IPS-11a (cell line): ENCODE measurements around the gene RTEL1.
A peak's percentile ranks its signal among the peaks of the same experiment; 100 is the strongest.

Experiments
- H3K4me3 ChIP-seq: one replicate; pipeline ENCODE4 v1.5.1; 2013; ENCODE audit warnings: low read depth, low read length, control low read depth

Gene RTEL1

DNA sequence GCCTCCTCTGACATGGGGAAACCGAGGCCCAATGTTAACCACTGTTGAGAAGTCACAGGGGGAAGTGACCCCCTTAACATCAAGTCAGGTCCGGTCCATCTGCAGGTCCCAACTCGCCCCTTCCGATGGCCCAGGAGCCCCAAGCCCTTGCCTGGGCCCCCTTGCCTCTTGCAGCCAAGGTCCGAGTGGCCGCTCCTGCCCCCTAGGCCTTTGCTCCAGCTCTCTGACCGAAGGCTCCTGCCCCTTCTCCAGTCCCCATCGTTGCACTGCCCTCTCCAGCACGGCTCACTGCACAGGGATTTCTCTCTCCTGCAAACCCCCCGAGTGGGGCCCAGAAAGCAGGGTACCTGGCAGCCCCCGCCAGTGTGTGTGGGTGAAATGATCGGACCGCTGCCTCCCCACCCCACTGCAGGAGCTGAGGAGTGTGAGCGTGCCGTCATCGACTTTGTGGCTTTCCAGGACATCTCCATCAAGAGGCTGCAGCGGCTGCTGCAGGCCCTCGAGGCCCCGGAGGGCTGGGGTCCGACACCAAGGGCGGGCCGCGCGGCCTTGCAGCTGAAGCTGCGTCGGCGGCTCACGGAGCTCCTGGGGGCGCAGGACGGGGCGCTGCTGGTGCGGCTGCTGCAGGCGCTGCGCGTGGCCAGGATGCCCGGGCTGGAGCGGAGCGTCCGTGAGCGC is 39.9 kb downstream of the RTEL1 start:
- H3K4me3 ChIP-seq, result no peak overlapping the region

GRCh38 chr20:63698739-63699465 is 40.8 kb downstream of the RTEL1 start:
- no peak overlapping the region for H3K4me3 ChIP-seq

GRCh38 chr20:63699466-63700198 is 41.5 kb downstream of the RTEL1 start:
- H3K4me3 ChIP-seq, result no peak overlapping the region

DNA sequence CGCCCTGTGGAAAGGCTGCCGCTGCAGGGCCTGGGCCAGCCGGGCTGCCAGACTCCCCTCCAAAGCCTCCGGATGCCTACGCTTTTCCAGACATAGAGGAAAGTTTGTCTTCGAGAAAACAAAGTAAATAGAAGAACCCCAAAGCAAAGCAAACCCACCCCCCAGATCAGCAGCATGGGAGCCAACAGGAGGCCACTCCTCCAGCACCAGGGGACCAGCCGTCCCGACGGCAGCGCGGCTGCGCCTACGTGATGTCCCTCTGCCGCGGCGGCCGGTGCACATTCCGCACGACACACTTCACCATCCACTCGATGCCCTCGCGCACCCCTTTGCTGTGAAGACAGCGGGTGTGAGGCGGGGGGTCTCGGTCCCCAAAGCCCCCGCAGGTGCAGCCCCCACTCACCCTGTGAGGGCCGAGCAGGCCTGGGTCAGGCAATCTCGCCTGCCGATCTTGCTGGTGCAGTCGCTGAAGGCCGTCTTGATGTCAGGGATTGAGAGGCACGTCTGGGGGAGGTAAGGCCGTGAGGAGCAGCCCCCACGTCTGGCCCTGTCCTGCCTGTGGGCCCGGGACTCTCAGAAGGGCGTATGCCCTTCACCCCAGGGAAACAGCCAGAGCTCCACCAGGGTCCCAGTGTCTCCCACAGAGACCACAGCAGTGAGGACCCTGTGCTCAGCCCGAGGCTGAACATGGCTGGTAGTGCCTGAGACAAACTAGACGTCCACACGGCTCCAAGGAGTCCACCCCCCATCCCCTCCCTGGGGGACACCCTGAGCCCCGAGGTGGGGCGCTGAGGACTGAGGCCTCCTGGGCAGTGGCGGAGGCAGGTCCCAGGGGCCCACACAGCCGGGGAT is 42.3 kb downstream of the RTEL1 start:
- no peak overlapping the region for H3K4me3 ChIP-seq

GRCh38 chr20:63701051-63701328 is 42.9 kb downstream of the RTEL1 start:
- H3K4me3 ChIP-seq, result no peak overlapping the region

- H3K4me3 ChIP-seq, result no peak overlapping the region
These were observed 43.4 kb downstream of the RTEL1 start for GRCh38 chr20:63701329-63702035.

DNA sequence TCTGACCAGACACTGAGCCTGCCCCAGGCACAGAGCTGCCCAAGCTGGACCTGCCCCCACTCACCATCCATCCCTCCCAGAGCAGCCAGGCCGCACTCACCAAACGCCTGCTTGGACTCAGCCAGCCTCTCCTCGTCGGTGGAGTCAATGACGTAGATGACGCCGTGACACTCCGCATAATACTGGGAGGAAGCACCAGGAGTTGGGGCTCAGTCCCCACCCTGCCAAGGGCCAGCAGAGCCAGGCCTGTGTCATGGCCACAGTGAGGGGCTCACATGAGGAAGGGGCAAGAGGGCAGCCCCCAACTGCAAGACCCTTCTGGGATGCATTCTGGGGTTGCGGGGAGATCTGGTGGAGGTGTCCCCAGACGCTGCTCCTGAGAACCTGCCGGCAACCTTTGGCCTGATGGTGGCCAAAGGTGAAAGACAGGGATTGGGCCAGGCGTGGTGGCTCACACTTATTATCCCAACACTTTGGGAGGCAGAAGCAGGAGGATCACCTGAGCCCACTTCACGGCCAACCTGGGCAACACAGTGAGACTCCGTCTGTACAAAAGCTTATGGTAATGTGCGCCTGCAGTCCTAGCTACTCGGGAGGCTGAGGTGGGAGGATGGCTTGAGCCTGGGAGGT is 44.0 kb downstream of the RTEL1 start:
- no peak overlapping the region for H3K4me3 ChIP-seq

DNA sequence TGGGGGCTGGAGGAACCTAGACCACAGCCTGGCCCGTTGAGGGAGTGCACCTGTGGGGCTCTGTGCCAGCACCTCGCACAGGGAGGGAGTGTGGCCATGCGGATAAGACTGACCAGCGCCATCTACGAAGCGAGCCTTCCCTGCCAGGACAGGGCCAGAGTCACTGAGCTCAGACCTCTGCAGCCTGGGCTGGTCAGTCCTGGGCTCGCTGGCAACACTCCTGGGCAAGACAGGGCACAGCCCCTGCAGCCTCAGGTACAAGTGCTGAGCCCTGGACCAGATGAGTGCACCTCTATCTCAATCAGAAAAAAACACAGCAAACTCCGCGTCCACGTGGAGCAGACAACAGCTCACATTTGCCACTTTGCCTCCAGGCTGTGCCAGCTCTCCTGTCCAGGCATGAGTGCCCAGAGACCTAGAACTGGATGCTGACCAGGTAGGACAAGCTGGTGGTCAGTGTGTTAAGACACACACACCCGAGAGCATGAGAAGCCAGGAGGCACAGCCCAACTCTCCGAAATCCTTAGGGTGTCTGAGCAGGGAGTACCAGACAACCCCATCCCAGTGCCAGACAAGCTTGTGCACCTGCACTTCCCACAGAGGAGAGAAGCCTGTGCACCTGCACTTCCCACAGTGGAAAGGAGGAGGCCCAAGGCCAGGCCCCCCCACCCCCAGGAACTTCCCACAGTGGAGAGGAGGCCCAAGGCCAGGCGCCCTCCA is 44.8 kb downstream of the RTEL1 start:
- no peak overlapping the region for H3K4me3 ChIP-seq

DNA sequence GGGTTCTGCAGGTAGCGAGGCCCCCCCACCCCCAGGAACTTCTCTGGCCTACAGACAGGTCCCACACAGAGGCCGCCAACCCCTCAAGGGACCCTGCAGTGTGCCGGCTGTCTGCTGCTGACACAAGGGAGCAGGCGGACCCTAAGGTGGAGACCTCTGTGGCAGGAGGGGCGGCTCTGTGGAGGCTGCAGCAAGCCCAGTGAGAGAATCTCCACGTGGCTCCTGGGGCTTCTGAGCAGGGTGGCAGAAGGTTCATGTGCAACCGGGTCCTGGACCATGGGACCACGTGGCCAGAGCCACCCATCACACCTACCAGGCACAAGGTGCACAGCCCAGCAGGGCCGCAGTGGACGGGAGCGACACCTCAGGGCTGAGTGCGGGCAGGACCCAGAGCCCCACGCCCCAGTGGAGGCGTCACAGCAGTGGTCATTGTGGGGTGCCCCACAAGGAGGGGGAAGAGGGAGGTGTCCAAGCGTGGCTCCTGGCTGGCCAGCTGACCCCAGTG is 45.4 kb downstream of the RTEL1 start:
- H3K4me3 ChIP-seq, result no peak overlapping the region

GRCh38 chr20:63703976-63704748 is 46.0 kb downstream of the RTEL1 start:
- no peak overlapping the region for H3K4me3 ChIP-seq

DNA sequence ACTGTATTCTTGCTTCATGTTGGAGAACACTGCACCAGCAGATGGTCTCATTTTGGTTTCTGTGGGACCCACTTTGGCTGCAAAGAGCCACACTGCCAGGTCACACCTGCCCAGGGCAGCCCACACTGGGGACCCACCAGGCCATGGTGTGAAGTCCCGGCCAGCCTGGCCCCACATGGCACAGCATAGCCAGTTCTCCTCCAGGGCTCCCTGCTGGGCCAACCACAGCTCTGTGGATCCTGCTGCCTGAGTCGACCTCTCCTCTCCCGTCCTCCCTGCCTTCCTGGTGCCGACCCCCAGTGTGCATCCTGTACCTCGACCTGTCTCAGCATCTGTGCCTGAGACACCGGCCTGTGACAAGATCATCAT is 46.6 kb downstream of the RTEL1 start:
- H3K4me3 ChIP-seq, result no peak overlapping the region

- H3K4me3 ChIP-seq, result no peak overlapping the region
These were observed 47.3 kb downstream of the RTEL1 start for GRCh38 chr20:63705232-63706026.

GRCh38 chr20:63706027-63706695 is 48.0 kb downstream of the RTEL1 start:
- H3K4me3 ChIP-seq, result no peak overlapping the region

GRCh38 chr20:63706852-63707557 is 48.9 kb downstream of the RTEL1 start:
- peak overlapping the region; percentile 91 for H3K4me3 ChIP-seq

GRCh38 chr20:63707558-63708300 is 49.6 kb downstream of the RTEL1 start, which contains the start of the genes ARFRP1 and ZGPAT:
Gene ARFRP1 (minus strand): TSS chr20:63707976. CDS start chr20:63707091, 885 bp downstream.
Gene ZGPAT (plus strand): TSS chr20:63708039. CDS start chr20:63708581, 542 bp downstream.
- H3K4me3 ChIP-seq, result peak within 1 kb of the TSS; percentile 91
